HG02759 (cell line): ENCODE measurements around the gene SLCO6A1.
A peak's percentile ranks its signal among the peaks of the same experiment; 100 is the strongest.
"Not testable (repeated sequence)": the region's sequence is repeated elsewhere in the genome, so short reads cannot be mapped to it uniquely, and the experiment has no call there.

Experiments
- ATAC-seq: cut with Tn5 transposase; IDR thresholded peaks from one replicate; pipeline ENCODE4 v1.9.1; 2021; ENCODE audit warnings: mild to moderate bottlenecking, moderate library complexity; ENCODE audit not compliant: unreplicated experiment

SLCO6A1 gene, protein sequence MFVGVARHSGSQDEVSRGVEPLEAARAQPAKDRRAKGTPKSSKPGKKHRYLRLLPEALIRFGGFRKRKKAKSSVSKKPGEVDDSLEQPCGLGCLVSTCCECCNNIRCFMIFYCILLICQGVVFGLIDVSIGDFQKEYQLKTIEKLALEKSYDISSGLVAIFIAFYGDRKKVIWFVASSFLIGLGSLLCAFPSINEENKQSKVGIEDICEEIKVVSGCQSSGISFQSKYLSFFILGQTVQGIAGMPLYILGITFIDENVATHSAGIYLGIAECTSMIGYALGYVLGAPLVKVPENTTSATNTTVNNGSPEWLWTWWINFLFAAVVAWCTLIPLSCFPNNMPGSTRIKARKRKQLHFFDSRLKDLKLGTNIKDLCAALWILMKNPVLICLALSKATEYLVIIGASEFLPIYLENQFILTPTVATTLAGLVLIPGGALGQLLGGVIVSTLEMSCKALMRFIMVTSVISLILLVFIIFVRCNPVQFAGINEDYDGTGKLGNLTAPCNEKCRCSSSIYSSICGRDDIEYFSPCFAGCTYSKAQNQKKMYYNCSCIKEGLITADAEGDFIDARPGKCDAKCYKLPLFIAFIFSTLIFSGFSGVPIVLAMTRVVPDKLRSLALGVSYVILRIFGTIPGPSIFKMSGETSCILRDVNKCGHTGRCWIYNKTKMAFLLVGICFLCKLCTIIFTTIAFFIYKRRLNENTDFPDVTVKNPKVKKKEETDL

DNA sequence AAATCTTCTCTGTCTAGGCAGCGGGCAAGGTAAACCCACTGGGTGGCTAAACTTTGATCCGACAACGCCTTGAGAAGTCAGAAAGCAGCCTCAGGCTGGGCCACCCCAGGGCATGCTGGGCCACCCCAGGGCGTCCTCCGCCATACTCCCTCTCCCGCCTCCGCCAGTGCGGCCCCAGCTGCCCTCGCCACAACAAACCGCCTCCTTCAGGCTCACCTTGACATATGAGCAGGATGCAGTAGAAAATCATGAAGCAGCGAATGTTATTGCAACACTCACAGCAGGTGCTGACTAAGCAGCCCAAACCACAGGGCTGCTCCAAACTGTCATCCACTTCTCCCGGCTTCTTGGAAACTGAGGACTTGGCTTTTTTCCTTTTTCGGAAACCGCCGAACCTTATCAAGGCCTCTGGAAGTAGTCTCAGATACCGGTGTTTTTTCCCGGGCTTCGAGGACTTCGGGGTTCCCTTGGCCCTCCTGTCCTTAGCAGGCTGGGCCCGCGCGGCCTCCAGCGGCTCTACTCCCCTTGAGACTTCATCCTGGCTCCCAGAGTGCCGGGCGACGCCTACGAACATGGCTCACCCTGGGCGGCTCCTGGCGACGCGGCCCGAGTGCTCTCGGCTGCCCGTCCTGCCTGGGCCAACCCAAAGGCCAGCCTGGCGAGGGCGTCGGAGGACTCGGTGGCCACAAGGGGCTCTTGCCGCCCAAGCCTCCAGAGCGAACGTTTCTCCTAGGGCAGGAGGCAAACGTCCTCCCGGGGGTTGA, at the start of gene SLCO6A1:
SLCO6A1 (minus strand) TSS at position 731 of the 764 bp plus-strand sequence; CDS start at position 574, 157 bp downstream.
- no peak for ATAC-seq

DNA sequence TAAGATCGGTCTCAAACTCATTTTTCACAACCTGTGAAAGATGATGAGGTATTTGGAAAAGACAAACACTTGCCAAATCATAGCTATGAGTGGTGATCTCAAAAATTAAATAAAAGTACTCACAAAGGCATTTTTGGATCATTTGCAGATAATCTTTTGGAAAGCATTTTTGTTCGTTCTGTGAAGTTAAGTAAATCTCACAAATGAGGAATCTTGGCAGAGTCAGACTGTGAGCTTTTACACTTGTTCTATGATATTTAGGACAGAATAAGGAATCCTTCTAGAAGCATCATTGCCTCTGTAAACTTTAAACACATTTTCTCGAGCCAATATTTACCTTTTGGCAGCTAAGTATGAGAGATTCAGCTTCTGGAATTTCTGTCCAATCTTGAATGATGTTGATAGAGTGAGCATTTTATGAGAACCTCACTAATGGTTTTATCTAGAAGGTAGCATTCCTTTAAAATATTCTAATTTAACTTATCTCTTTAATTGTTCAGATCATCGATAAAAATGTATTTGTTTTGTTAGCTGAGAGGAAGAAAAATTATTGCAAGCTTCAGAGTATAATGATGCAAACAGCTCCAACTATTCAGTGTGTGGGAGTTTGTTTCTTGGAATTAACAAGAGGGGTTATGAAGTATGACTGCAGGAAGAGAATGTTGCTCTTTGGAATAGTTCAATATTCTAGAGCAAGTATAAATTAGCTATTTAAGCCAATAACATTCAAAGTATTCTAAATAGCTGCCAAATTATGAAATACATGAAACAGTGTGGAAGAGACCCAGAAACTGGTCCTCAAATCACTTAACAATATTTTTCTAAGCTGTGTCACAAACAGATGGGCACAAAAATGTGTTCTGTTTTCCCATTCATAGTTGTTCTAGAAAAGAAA, 48.6 kb upstream of the SLCO6A1 start:
- no peak for ATAC-seq

DNA sequence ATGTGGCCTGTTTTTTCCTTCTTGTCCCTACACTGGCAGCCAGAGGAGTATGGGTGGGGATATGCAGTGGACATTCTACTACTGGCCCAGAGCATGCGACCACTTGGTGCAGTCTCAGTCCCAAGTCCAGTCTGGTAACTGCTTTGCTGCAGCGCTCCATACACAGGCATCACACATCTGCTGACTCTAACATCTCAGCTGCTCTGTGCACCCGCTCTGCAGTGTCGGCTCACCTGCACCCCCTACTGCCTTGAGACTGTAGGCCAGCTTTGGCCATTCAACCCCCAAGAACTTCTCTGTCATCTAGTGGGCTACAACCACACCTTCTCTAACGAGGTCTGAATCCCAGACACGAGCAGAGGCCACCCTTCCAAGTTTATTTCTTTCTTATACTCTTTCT, 46.4 kb upstream of the SLCO6A1 start:
- ATAC-seq: peak; percentile 76

DNA sequence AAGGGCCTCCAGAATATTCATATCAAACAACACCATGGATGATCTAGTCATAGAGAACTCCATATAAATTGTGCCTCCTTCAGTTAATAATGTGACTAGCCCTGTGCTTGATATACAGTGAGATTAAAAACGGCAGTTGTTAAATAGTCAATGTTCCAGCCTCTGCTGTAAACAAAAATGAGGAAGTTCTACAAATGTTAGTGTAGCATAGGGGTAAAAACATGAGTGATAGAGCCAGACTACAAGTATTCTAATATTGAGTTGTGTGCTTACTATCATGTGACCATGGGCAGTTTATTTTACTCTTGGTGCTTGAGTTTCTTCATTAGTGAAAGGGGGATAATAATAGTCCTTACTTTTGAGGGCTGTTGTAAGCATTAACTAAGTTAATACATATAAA, 43.3 kb upstream of the SLCO6A1 start:
- ATAC-seq: no peak

DNA sequence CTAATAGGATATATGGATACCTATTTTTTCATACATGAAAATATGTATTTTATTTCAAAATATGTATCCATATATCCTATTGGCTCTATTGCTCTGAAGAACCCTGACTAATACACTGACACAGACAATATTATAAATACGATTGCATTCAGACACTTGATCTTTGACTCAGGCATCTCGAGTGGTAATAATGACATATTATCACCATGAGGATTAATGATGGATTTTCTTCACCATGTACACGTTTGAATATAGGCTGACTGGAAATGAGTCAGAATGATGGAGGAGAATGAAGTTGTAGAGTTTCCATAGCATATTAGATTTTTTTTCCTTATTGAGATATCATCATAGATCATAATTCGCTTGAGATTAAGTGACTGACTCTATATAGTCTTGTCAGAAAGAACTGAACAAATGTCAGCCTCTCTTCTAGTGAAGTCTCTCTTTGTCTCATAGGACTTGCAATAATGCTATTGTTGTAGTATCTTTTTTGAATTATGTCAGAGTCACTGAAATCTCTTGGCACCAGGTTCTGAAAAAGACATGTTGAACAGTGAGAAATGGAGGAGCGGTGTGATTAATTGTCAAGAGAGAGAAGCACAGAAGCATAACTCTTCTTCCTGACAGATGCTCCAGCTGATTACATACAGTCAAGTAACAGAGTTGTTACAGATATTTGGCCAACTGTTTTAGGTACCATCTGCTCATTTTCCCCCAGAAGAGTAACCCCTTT, 41.4 kb upstream of the SLCO6A1 start:
- no peak for ATAC-seq

DNA sequence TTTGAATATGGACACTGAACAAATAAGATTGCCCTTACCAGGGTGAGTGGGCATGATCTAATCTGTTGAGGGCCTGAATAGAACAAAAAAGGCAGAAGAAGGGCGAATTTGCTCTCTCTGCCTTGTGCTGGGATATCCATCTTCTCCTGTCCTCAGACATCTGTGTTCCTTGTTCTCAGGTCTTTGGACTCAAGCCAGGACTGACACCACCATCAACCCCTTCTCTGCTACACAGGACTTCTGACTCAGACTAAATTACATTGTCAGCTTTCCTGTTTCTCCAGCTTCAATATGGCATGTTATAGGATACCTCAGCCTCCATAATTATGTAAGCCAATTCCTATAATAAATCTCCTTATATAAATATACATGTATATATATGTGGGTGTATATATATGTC, 40.8 kb upstream of the SLCO6A1 start:
- no peak for ATAC-seq

DNA sequence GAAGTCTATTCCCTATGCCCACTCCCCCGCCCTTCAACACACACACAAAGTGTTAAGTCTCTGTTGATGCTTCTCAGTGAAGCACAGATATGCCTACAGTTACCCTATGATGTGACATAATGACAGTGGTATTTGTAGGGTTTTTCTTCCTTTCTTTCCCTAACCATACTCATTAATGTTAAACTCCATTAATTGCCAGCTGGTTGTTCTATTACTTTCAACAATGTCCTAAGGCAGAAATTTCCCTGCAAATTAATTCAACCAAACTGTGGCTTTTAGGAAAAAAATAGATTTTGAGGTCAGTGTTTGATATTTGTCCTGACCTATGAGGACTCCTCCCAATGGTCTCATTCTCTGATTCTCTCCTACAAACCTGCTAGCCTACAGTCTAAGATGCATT, 38.2 kb upstream of the SLCO6A1 start:
- ATAC-seq: no peak

DNA sequence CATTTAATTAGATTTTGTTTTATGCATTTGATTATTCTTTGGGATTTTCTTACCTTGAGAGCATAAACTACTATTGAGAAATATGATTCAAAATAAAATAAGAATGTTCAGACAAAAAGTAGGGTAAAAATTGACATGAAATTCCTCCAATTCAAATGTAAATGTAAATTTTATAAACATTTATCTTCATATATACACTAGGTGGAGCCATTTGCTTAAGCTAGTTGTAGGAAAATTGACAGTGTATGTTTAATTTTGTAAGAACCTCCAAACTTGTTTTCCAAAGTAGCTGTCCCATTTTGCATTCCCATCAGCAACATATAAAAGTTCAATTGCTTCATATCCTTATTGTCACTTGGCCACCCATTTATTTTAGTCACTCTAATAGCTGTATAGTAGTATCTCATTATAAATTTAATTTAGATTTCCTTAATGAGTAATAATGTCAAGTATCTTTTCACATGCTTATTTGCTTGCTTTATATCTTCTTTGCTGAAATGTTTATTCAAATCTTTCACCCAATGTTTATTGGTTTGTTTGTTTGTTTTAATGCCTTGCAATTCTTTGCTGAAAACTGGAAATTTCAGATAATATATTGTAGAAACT, 37.6 kb upstream of the SLCO6A1 start:
- ATAC-seq: no peak

DNA sequence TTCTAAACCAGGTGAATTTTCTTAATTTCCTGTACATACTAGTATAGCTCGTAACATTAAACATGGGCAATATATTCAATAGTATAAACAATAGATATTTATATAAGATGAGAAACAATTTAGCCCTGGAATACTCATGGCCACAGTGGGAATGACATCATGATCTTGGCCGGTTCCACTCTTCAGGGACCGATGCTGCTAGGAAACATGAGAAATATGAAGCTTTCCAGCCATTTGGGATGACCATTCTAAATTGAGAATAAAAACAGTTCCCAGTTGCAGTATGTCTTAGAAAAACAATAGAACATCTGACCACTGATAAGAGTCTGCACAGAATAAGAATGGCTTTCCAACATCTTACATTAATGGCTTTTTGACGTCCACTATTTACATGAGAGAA, 33.3 kb upstream of the SLCO6A1 start:
- no peak for ATAC-seq

DNA sequence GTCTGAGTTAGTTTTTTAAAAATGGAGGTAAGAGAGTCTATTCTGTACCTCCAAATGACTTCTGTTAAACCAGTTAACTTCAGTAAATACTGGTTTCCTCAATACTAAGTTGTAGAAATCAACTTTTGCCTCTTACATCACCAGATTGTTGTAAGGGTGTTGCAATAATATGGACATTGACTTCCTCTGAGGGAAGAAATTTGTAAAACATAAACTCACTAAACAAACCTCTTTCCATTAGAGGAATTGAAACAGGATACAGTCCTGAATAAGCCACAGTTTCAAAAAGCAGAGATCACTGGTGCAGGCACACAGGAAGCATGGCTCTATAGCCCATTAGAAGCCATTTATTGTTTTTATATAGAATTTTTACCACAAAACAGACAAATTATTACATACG, 32.7 kb upstream of the SLCO6A1 start:
- ATAC-seq: peak; percentile 86

DNA sequence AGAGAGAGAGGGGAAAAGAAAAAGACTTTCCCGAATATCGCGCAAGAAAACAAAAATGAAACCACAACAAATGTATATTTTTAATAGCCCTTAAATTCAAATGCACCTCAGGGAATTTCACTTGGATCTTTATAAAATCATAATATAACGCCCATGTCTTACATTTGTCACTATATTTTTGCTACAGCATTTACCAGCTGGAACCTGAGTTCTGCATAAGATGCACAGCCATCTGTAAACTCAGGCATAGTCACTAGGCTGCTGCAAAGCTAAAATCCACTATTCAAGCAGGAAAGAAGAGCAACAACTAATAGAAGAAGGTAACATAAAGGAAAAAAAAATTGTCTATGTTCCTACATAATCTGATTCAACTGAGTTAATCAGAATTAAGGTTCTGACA, 30.6 kb upstream of the SLCO6A1 start:
- ATAC-seq: no peak

DNA sequence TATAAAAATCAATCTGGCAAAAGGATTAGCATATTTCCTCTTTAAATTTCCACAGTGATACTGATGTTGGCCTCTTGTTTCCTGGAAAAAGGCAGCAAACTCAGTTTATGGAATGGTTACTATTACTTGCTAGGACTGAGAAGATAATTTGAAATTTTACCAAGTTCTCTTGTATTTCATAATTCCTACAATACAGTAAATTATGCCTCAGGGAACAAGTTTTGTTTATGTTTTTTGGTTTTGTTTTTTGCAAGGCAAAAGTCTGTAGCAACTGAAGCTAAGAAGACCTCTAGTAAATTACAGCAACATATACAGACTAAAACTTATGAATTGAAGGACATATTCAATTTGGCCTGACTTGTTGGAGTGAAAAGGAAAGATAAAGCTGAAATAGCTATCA, 30.2 kb upstream of the SLCO6A1 start:
- ATAC-seq: no peak

DNA sequence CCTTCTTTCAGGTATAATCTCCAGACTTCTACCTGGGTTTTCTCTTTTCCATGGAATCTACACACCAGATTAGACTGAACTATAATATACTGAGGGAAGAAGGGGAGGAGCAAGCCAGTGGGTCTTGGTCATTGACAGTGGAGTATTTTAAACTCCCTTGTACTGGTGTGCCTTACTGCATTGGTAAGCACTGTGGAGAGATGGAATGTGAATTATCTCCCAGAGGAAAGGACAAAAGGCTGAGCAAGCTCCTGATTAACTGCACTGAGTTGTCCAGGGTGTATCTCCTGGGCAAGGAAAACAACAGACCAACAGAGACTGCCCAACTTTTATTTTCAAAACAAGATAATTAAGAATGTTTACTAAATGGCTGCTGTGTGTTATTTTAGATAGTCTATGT, 29.8 kb upstream of the SLCO6A1 start:
- ATAC-seq: no peak

DNA sequence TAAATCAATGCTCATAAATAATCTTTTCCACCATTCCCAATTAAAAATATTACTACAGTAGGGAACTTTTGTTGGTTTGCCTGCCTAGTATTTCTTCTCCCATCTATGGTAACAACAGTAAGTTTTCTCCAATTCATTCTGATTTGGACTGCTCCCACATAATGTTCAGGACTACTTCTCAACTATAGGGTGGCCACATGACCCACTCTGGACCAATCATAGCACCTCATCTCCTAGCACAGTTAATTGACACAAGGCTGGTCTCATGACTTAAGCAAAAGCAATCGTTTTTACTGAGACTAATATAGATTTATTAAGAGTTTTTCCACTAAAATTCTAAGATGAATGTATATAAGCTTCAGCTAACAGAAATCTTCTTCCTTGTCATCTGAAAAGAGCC, 28.7 kb upstream of the SLCO6A1 start:
- ATAC-seq: no peak

DNA sequence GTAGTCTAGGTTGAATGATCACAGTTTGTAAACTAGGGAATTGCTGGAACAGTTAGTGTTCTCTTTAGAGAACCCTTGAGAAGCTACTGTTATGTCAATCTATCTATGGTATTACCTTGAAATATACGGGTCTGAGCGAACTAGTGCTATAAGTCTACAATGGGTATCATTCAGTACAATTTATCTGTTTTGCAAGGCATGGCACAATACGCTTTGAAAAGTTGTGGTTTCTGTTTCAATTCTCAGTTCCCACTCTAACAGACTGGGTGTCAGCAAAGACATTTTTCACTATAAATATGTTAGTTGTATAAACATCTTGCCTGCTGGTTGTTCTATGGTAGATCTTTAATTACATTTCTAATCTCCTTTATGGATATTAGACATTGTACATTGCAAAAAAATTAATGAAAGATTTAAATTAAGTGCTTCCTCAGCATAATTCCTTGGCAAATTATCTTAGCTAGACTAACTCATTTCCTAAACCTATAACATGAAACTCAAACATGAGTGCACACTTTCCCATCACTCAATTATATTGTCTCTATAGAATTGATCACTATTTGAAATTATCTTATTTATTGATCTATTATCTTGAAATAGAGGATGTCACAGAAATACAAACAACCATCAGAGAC, 24.9 kb upstream of the SLCO6A1 start:
- ATAC-seq: peak; percentile 99

DNA sequence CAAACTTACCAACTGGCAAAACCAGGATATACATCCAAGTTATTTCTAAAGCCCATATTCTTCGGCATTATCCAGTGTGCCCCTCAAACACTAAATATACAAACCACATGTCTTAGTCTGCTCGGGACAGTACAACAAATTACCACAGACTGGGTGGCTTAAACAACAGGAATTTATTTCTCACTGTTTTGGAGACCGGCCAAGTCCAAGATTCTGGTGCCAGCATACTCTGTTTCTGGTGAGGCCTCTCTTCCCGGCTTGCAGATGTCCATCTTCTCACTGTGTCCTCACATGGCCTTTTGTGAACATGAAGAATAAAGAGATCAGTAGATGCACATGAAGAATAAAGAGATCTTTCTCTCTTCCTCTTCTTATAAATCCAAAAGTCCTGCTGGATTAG, 12.9 kb upstream of the SLCO6A1 start:
- no peak for ATAC-seq

DNA sequence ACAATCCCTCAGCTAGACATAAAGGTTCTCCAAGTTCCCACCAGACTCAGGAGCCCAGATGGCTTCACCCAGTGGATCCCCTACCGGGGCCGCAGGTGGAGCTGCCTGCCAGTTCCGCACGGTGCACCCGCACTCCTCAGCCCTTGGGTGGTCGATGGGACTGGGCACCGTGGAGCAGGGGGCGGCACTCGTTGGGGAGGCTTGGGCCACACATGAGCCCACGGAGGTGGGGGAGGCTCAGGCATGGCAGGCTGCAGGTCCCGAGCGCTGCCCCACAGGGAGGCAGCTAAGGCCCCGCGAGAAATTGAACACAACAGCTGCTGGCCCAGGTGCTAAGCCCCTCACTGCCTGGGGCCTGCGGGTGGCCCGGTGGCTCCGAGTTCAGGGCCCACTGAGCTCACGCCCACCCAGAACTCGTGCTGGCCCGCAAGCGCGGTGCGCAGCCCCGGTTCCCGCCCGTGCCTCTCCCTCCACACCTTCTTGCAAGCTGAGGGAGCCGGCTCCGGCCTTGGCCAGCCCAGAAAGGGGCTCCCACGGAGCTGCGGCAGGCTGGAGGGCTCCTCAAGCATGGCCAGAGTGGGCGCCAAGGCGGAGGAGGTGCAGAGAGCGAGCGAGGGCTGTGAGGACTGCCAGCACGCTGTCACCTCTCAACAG, 7.4 kb downstream of the SLCO6A1 start:
- not testable (repeated sequence) for ATAC-seq

DNA sequence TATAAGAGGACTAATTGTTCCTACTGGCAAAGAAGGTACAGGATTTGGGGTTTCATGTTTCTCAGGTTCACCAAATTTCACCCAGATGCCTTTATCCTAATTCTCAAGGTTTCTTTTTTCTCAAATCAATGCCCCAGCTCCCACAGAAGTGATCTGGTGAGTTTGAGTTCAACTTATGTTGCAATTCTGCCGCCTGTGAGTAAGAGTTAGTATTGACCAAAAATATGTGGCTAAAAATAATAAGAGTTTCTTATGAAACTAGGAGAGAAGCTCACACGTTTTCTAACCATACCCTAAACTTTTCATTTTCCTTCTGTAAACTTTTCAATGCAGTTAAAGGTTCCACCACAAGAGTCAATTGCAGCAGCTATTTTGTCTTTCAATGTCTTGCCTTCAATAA, 15.1 kb downstream of the SLCO6A1 start:
- ATAC-seq: no peak
